ENCODE data around the gene SIGLEC11. TPM values are rescaled to one million over a fixed set of nuclear protein-coding genes. Genes with fewer than 3 reads are reported as not detected.
A peak's percentile ranks its signal among the peaks of the same experiment; 100 is the strongest.

SIGLEC11 gene
- total RNA-seq, 1 donor from 2014 or later, result 0.27 TPM

- Mint-ChIP-seq H3K27ac (no peak overlapping the region), H3K36me3 (peaks cover 4% of the 10 kb centered on the region), H3K27me3 (peaks cover 7% of the 10 kb centered on the region), H3K4me3 (no peak overlapping the region), H3K4me1 (ENCODE audit: unreplicated experiment) (no peaks in the 10 kb centered on the region), H3K9me3 (no peaks in the 10 kb centered on the region)
- TF ChIP-seq CTCF (conservative IDR thresholded peaks at IDR 0.05), result peak; percentile 99
- DNase-seq (ENCODE audit: extremely low spot score, unreplicated experiment), result peak; percentile 93
These were observed 23.1 kb downstream of the SIGLEC11 start for GRCh38 chr19:49937750-49938381.

GRCh38 chr19:49936549-49936948, 24.4 kb downstream of the SIGLEC11 start:
- Mint-ChIP-seq H3K36me3 (peaks cover 4% of the 10 kb centered on the region), H3K27ac (no peak overlapping the region), H3K27me3 (peaks cover 4% of the 10 kb centered on the region), H3K4me1 (ENCODE audit: unreplicated experiment) (no peaks in the 10 kb centered on the region), H3K4me3 (no peak overlapping the region), H3K9me3 (no peaks in the 10 kb centered on the region)
- no peak for DNase-seq (ENCODE audit: extremely low spot score, unreplicated experiment)
- TF ChIP-seq CTCF (conservative IDR thresholded peaks at IDR 0.05), result no peak

- Mint-ChIP-seq H3K4me3 (no peak overlapping the region), H3K27me3 (peaks cover 4% of the 10 kb centered on the region), H3K9me3 (peaks cover 4% of the 10 kb centered on the region), H3K36me3 (peaks cover 13% of the 10 kb centered on the region), H3K4me1 (ENCODE audit: unreplicated experiment) (peaks cover 11% of the 10 kb centered on the region), H3K27ac (no peak overlapping the region)
- no peak for DNase-seq (ENCODE audit: extremely low spot score, unreplicated experiment)
- no peak for TF ChIP-seq CTCF (conservative IDR thresholded peaks at IDR 0.05)
These were observed 27.3 kb downstream of the SIGLEC11 start for GRCh38 chr19:49933643-49934042.

GRCh38 chr19:49932731-49933131, 28.2 kb downstream of the SIGLEC11 start:
- DNase-seq (ENCODE audit: extremely low spot score, unreplicated experiment), result no peak
- no peak overlapping the region for H3K27ac Mint-ChIP-seq
- TF ChIP-seq CTCF (conservative IDR thresholded peaks at IDR 0.05), result no peak
- peaks cover 4% of the 10 kb centered on the region for H3K9me3 Mint-ChIP-seq
- H3K4me1 Mint-ChIP-seq (ENCODE audit: unreplicated experiment), result peaks cover 13% of the 10 kb centered on the region
- H3K27me3 Mint-ChIP-seq, result peaks cover 4% of the 10 kb centered on the region
- no peak overlapping the region for H3K4me3 Mint-ChIP-seq
- peaks cover 18% of the 10 kb centered on the region for H3K36me3 Mint-ChIP-seq

- no peak for TF ChIP-seq CTCF (conservative IDR thresholded peaks at IDR 0.05)
- Mint-ChIP-seq H3K27me3 (peaks cover 4% of the 10 kb centered on the region), H3K4me3 (peak overlapping the region; percentile 3), H3K9me3 (peaks cover 4% of the 10 kb centered on the region), H3K36me3 (peaks cover 25% of the 10 kb centered on the region), H3K4me1 (ENCODE audit: unreplicated experiment) (peaks cover 20% of the 10 kb centered on the region), H3K27ac (no peak overlapping the region)
- no peak for DNase-seq (ENCODE audit: extremely low spot score, unreplicated experiment)
These were observed 28.9 kb downstream of the SIGLEC11 start for GRCh38 chr19:49932041-49932451.

Measured in type B pancreatic cell (in vitro differentiated cells).